ENCODE results near the gene FCN2.

DNA sequence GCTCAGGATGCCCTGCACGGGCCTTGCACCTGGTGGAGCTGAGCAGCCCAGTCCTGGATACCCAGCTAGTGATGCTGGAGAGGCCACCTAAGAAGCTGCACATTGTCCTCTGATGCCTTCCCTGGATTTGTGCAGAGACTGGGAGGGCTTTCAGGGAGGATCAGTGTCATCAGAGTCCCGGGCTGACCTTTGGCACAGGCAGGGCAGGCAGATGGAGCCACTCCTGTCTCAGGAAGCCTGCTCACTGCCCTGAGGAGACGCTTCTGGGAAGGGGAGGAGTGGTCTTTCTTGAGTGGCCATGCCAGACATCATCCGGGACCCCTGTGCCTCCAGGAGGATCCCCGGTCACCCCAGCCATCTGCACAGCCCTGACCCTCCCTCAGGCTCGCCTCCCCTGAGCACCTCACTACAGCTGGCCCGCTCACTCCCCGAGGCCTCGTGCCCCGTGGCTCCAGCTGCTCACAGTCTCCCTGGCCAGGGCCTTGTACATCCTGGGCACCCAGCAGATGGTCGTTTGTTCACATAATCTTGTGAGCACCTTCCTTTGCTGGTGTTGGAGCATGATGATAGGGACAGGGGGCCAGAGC, 47.2 kb upstream of the FCN2 start:
- TF ChIP-seq, protein P1, sequence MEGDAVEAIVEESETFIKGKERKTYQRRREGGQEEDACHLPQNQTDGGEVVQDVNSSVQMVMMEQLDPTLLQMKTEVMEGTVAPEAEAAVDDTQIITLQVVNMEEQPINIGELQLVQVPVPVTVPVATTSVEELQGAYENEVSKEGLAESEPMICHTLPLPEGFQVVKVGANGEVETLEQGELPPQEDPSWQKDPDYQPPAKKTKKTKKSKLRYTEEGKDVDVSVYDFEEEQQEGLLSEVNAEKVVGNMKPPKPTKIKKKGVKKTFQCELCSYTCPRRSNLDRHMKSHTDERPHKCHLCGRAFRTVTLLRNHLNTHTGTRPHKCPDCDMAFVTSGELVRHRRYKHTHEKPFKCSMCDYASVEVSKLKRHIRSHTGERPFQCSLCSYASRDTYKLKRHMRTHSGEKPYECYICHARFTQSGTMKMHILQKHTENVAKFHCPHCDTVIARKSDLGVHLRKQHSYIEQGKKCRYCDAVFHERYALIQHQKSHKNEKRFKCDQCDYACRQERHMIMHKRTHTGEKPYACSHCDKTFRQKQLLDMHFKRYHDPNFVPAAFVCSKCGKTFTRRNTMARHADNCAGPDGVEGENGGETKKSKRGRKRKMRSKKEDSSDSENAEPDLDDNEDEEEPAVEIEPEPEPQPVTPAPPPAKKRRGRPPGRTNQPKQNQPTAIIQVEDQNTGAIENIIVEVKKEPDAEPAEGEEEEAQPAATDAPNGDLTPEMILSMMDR (IDR thresholded peaks at IDR 0.05): no peak
- TF ChIP-seq POLR2A (IDR thresholded peaks at IDR 0.05): no peak
